Activated CD8-positive, alpha-beta memory T cell treated with anti-CD3 and anti-CD28 coated beads for 36 hours (primary cell): ENCODE measurements around the gene PLCG2. TPM values are rescaled to one million over a fixed set of nuclear protein-coding genes. Genes with fewer than 3 reads are reported as not detected.
"Not testable (repeated sequence)": the region's sequence is repeated elsewhere in the genome, so short reads cannot be mapped to it uniquely, and the experiment has no call there.

Experiments used
- CTCF ChIA-PET: fragments of 350-600 bp; sonication (Branson Sonifier 250); formaldehyde crosslinking; loops from one replicate; lab custom pipeline; 2021; ENCODE audit warnings: antibody characterized with exemption; lab: Charles Lee
- POLR2A ChIA-PET: fragments of 350-600 bp; sonication (Branson Sonifier 250); formaldehyde crosslinking; loops from one replicate; lab custom pipeline; 2021; ENCODE audit warnings: antibody characterized with exemption; lab: Charles Lee
- total RNA-seq, 2 experiments: library from RNA; stranded (reverse); gene quantifications; one replicate each; pipeline ENCODE4 v1.2.3, GENCODE V29; 2021

Gene PLCG2
- total RNA-seq, 2 experiments from 2014 or later, result 16.6 to 18.2 TPM

GRCh38 chr16:81852347-81852746 is 73.3 kb downstream of the PLCG2 start:
- POLR2A ChIA-PET, result no interaction called here

GRCh38 chr16:81855552-81856153 is 76.6 kb downstream of the PLCG2 start:
- POLR2A ChIA-PET, result no interaction called here
- CTCF ChIA-PET, result interaction anchor here (0.6 to 1.3 kb wide), 2 partner anchors 9 to 327 kb away, joined by 3 to 5 read pairs; no protein-coding TSS in a partner anchor

More at GRCh38 chr16:81852347-81852746, 73.3 kb downstream of the PLCG2 start:
- CTCF ChIA-PET, result interaction anchor here (0.7 kb wide), 1 partner anchor 15 kb away, joined by 3 read pairs; no protein-coding TSS in a partner anchor

GRCh38 chr16:81860287-81861266 is 81.5 kb downstream of the PLCG2 start:
- POLR2A ChIA-PET, result no interaction called here
- CTCF ChIA-PET, result interaction anchor here (0.8 kb wide), 1 partner anchor 226 kb away, joined by 3 read pairs; no protein-coding TSS in a partner anchor

- ChIA-PET POLR2A (no interaction called here), CTCF (interaction anchor here (0.8 kb wide), 1 partner anchor 227 kb away, joined by 3 read pairs; no protein-coding TSS in a partner anchor)
These were observed 82.4 kb downstream of the PLCG2 start for GRCh38 chr16:81861503-81861902.

GRCh38 chr16:81861915-81862314 is 82.8 kb downstream of the PLCG2 start:
- ChIA-PET CTCF (no interaction called here), POLR2A (no interaction called here)

GRCh38 chr16:81863630-81864352 is 84.7 kb downstream of the PLCG2 start:
- ChIA-PET CTCF (no interaction called here), POLR2A (no interaction called here)

- ChIA-PET POLR2A (no interaction called here), CTCF (interaction anchor here (0.8 to 1.5 kb wide), 2 partner anchors 9 to 10 kb away, joined by 3 read pairs; no protein-coding TSS in a partner anchor)
These were observed 85.7 kb downstream of the PLCG2 start for GRCh38 chr16:81864646-81865382.

GRCh38 chr16:81866820-81867440 is 87.8 kb downstream of the PLCG2 start:
- POLR2A ChIA-PET, result no interaction called here
- CTCF ChIA-PET, result interaction anchor here (0.6 kb wide), 1 partner anchor 14 kb away, joined by 3 read pairs; no protein-coding TSS in a partner anchor

GRCh38 chr16:81868057-81868748 is 89.1 kb downstream of the PLCG2 start:
- CTCF ChIA-PET, result no interaction called here

GRCh38 chr16:81869326-81869725 is 90.2 kb downstream of the PLCG2 start:
- CTCF ChIA-PET, result no interaction called here
- POLR2A ChIA-PET, result no interaction called here

More at GRCh38 chr16:81868057-81868748, 89.1 kb downstream of the PLCG2 start:
- POLR2A ChIA-PET, result no interaction called here

- ChIA-PET POLR2A (no interaction called here), CTCF (interaction anchor here (1.1 to 2.6 kb wide), 3 partner anchors 36 to 94 kb away, joined by 3 to 15 read pairs (median 5); partner anchors contain the start of gene PLCG2)
These were observed 94.1 kb downstream of the PLCG2 start for GRCh38 chr16:81873206-81873605.

- CTCF ChIA-PET, result interaction anchor here (0.7 to 2.6 kb wide), 7 partner anchors 9 to 471 kb away, joined by 3 to 15 read pairs (median 3); partner anchors contain the start of gene PLCG2
- POLR2A ChIA-PET, result no interaction called here
These were observed 95.0 kb downstream of the PLCG2 start for GRCh38 chr16:81873843-81874752.

GRCh38 chr16:81875461-81875860 is 96.4 kb downstream of the PLCG2 start:
- POLR2A ChIA-PET, result no interaction called here
- CTCF ChIA-PET, result interaction anchor here (1.1 kb wide), 1 partner anchor 77 kb away, joined by 3 read pairs; no protein-coding TSS in a partner anchor

GRCh38 chr16:81876273-81876900 is 97.3 kb downstream of the PLCG2 start:
- CTCF ChIA-PET, result interaction anchor here (1.1 kb wide), 1 partner anchor 78 kb away, joined by 3 read pairs; no protein-coding TSS in a partner anchor
- POLR2A ChIA-PET, result no interaction called here

GRCh38 chr16:81877490-81877889 is 98.4 kb downstream of the PLCG2 start:
- CTCF ChIA-PET, result not testable (repeated sequence)

GRCh38 chr16:81878529-81878928 is 99.4 kb downstream of the PLCG2 start:
- CTCF ChIA-PET, result interaction anchor here (0.7 kb wide), 1 partner anchor 355 kb away, joined by 5 read pairs; no protein-coding TSS in a partner anchor
- POLR2A ChIA-PET, result no interaction called here

More at GRCh38 chr16:81877490-81877889, 98.4 kb downstream of the PLCG2 start:
- POLR2A ChIA-PET, result not testable (repeated sequence)
